MM.1S (cell line): Measurements from ENCODE around the gene SFXN4.

ENCODE experiments used
- DNase-seq: peaks from one replicate; pipeline ENCODE4 v3.0.0-alpha.2; 2015
- H2AFZ ChIP-seq: fragments of 300-600 bp; sonication (generic); 2 replicates; pipeline ENCODE4 v1.6.0; 2016; ENCODE audit warnings: antibody characterized with exemption, low read length
- H3F3A ChIP-seq: fragments of 300-600 bp; sonication (generic); 2 replicates; pipeline ENCODE4 v1.6.1; 2016; ENCODE audit warnings: mild to moderate bottlenecking, antibody characterized with exemption, low read length, moderate library complexity, mixed read lengths; ENCODE audit not compliant: insufficient read depth
- H3K27ac ChIP-seq: fragments of 300-600 bp; sonication (generic); 2 replicates; pipeline ENCODE4 v1.5.1; 2016; ENCODE audit warnings: mild to moderate bottlenecking, low read length
- H3K27me3 ChIP-seq: fragments of 300-600 bp; sonication (generic); replicated peaks from 2 replicates; pipeline ENCODE4 v1.6.0; 2016; ENCODE audit warnings: low read length; ENCODE audit not compliant: insufficient read depth
- H3K36me3 ChIP-seq: fragments of 300-600 bp; sonication (generic); replicated peaks from 2 replicates; pipeline ENCODE4 v1.6.1; 2016; ENCODE audit warnings: mild to moderate bottlenecking, low read length, mixed read lengths; ENCODE audit not compliant: insufficient read depth
- H3K4me1 ChIP-seq: fragments of 300-600 bp; sonication (generic); 2 replicates; pipeline ENCODE4 v1.6.1; 2016; ENCODE audit warnings: low read length, mixed read lengths
- H3K4me2 ChIP-seq: fragments of 300-600 bp; sonication (generic); 2 replicates; pipeline ENCODE4 v1.6.0; 2016; ENCODE audit warnings: low read depth, low read length
- H3K4me3 ChIP-seq: fragments of 300-600 bp; sonication (generic); 2 replicates; pipeline ENCODE4 v1.5.1; 2016; ENCODE audit warnings: low read length, mixed read lengths
- H3K79me2 ChIP-seq: fragments of 300-600 bp; sonication (generic); 2 replicates; pipeline ENCODE4 v1.6.1; 2016; ENCODE audit warnings: mixed run types, low read length, mixed read lengths
- H3K9ac ChIP-seq: fragments of 300-600 bp; sonication (generic); 2 replicates; pipeline ENCODE4 v1.6.1; 2016; ENCODE audit warnings: low read length, mixed read lengths
- H3K9me2 ChIP-seq: fragments of 300-600 bp; sonication (generic); replicated peaks from 2 replicates; pipeline ENCODE4 v1.6.1; 2016; ENCODE audit warnings: mild to moderate bottlenecking, low read length, mixed read lengths; ENCODE audit not compliant: insufficient read depth
- H3K9me3 ChIP-seq: fragments of 300-600 bp; sonication (generic); replicated peaks from 2 replicates; pipeline ENCODE4 v1.6.1; 2016; ENCODE audit warnings: mild to moderate bottlenecking, low read length, mixed read lengths; ENCODE audit not compliant: insufficient read depth
- H4K20me1 ChIP-seq: fragments of 300-600 bp; sonication (generic); 2 replicates; pipeline ENCODE4 v1.6.1; 2016; ENCODE audit warnings: mild to moderate bottlenecking, low read length, moderate library complexity, mixed read lengths; ENCODE audit not compliant: insufficient read depth
- CTCF ChIP-seq: fragments of 300-600 bp; sonication (generic); IDR thresholded peaks from 2 replicates; pipeline ENCODE4 v1.5.1; 2016; ENCODE audit warnings: antibody characterized with exemption, low read length, mixed read lengths
- EZH2 ChIP-seq: fragments of 300-600 bp; sonication (generic); optimal IDR thresholded peaks from 2 replicates; pipeline ENCODE3; 2017; ENCODE audit warnings: low read depth, mild to moderate bottlenecking, antibody characterized with exemption, low read length, mixed read lengths
- EZH2phosphoT487 ChIP-seq: fragments of 300-600 bp; sonication (generic); IDR thresholded peaks from 2 replicates; pipeline ENCODE4 v1.6.1; 2018; ENCODE audit warnings: antibody characterized with exemption, low read length

SFXN4 gene

GRCh38 chr10:119125942-119126341 lies 39.6 kb downstream of the SFXN4 start:
- Histone ChIP-seq H3K27me3 (no peaks in the 10 kb centered on the region), H3K4me1 (peaks cover 4% of the 10 kb centered on the region; the same call in 1 of the 2 replicates), H3K4me3 (no peak overlapping the region), H3K9me2 (no peaks in the 10 kb centered on the region), H3K4me2 (no peak overlapping the region), H3K9me3 (no peaks in the 10 kb centered on the region), H3K9ac (no peak overlapping the region), H3K27ac (no peak overlapping the region), H4K20me1 (no peaks in the 10 kb centered on the region), H3K36me3 (peaks cover 7% of the 10 kb centered on the region; the same call in 1 of the 2 replicates), H2AFZ (no peak overlapping the region), H3F3A (peaks cover 4% of the 10 kb centered on the region), H3K79me2 (peaks cover 4% of the 10 kb centered on the region; the same call in 1 of the 2 replicates)
- no peak for DNase-seq
- TF ChIP-seq EZH2phosphoT487 (no peak), CTCF (no peak)

- Histone ChIP-seq H3K4me2 (peak overlapping the region; percentile 34; the same call in 1 of the 2 replicates), H3K4me1 (peaks cover 9% of the 10 kb centered on the region; the same call in 1 of the 2 replicates), H3K9ac (peak overlapping the region; percentile 70), H2AFZ (peak overlapping the region; percentile 3; the same call in 1 of the 2 replicates), H3F3A (peaks cover 22% of the 10 kb centered on the region), H3K9me3 (no peaks in the 10 kb centered on the region), H3K36me3 (no peaks in the 10 kb centered on the region; the same call in 1 of the 2 replicates), H3K27me3 (no peaks in the 10 kb centered on the region), H3K4me3 (no peak overlapping the region), H3K79me2 (peaks cover 4% of the 10 kb centered on the region; the same call in 1 of the 2 replicates), H3K9me2 (no peaks in the 10 kb centered on the region), H4K20me1 (no peaks in the 10 kb centered on the region), H3K27ac (peak overlapping the region; percentile 92)
- no peak for TF ChIP-seq EZH2
- no peak for TF ChIP-seq CTCF
- no peak for TF ChIP-seq EZH2phosphoT487
- no peak for DNase-seq
Measured at GRCh38 chr10:119120875-119121274, 44.6 kb downstream of the SFXN4 start.

GRCh38 chr10:119120413-119120867 lies 45.1 kb downstream of the SFXN4 start:
- Histone ChIP-seq H3K9ac (peak overlapping the region; percentile 70), H3K9me3 (no peaks in the 10 kb centered on the region), H3K27ac (peak overlapping the region; percentile 92), H3K4me1 (peaks cover 9% of the 10 kb centered on the region; the same call in 1 of the 2 replicates), H3K79me2 (peaks cover 4% of the 10 kb centered on the region; the same call in 1 of the 2 replicates), H3K4me2 (peak overlapping the region; percentile 34; the same call in 1 of the 2 replicates), H3K4me3 (no peak overlapping the region), H3K9me2 (no peaks in the 10 kb centered on the region), H2AFZ (peak overlapping the region; percentile 3; the same call in 1 of the 2 replicates), H3K27me3 (no peaks in the 10 kb centered on the region), H3F3A (peaks cover 22% of the 10 kb centered on the region), H4K20me1 (no peaks in the 10 kb centered on the region), H3K36me3 (no peaks in the 10 kb centered on the region; the same call in 1 of the 2 replicates)
- peak; percentile 96 for DNase-seq
- TF ChIP-seq CTCF (no peak), EZH2phosphoT487 (no peak), EZH2 (no peak)
